ENCODE results near the gene PTEN.

DNA sequence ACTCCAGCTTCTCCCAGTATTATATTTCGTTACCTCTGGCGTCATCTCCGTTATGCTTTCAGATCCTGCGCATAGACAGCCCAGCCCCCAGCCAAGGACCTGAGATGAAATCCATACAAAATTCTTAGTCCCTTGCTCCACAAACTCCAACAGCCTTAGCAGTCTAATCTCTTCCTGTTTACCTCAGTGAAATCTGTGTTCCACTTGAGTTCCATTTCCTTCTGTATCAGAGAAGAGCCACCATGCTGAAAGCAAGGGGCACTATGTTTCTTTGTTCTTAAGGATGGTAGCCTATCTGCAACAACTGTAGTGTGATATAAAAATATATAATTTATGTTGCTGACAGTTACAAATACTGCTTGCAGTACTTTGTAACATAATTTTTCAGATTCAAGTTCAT, 59.8 kb downstream of the PTEN start:
- TF ChIP-seq EP300 (IDR thresholded peaks at IDR 0.05) = no peak
- TF ChIP-seq, protein P1, sequence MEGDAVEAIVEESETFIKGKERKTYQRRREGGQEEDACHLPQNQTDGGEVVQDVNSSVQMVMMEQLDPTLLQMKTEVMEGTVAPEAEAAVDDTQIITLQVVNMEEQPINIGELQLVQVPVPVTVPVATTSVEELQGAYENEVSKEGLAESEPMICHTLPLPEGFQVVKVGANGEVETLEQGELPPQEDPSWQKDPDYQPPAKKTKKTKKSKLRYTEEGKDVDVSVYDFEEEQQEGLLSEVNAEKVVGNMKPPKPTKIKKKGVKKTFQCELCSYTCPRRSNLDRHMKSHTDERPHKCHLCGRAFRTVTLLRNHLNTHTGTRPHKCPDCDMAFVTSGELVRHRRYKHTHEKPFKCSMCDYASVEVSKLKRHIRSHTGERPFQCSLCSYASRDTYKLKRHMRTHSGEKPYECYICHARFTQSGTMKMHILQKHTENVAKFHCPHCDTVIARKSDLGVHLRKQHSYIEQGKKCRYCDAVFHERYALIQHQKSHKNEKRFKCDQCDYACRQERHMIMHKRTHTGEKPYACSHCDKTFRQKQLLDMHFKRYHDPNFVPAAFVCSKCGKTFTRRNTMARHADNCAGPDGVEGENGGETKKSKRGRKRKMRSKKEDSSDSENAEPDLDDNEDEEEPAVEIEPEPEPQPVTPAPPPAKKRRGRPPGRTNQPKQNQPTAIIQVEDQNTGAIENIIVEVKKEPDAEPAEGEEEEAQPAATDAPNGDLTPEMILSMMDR (IDR thresholded peaks at IDR 0.05) = no peak
